ENCODE results near the gene WASHC4. TPM values are rescaled to one million over a fixed set of nuclear protein-coding genes. Genes with fewer than 3 reads are reported as not detected.
A peak's percentile ranks its signal among the peaks of the same experiment; 100 is the strongest.
"Not testable (repeated sequence)": the region's sequence is repeated elsewhere in the genome, so short reads cannot be mapped to it uniquely, and the experiment has no call there.

The WASHC4 gene
- total RNA-seq, 1 experiment from 2014 or later: 94.2 TPM

DNA sequence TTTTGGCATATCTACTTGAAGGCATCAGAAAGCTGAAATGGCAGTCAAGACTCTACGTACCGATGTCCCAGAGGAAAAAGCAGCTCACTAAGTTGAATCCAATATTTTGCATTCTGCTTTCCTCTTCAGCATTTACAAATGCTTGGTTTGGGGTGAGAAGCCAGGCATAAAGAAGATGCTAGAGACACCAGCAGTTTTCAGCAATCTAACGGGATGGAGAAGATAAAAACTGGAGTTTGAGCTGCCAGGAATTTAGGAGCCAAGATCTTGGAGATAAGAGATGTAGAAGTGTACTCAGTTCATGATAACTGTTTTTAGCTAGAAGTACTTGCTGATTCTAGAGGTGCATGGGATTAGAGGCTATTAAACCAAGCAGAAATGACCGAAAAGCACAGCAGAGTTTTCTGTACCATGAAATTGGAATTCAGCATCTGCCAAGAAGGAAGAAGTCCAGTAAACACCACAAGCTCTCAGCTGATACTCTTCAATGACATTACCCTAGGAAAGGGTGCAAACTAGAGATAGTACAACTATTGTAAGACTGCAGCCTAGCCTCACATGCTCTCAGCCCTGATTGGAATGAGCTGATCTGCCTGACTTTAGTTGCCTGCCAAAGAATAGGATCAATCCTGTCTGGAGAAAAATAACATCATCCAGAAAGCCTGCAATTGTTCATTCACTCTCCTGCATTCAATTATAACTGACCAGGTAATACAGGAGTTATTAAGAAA lies 15.9 kb upstream of the WASHC4 start:
- no peak for DNase-seq (ENCODE audit: extremely low read depth, low read depth)

DNA sequence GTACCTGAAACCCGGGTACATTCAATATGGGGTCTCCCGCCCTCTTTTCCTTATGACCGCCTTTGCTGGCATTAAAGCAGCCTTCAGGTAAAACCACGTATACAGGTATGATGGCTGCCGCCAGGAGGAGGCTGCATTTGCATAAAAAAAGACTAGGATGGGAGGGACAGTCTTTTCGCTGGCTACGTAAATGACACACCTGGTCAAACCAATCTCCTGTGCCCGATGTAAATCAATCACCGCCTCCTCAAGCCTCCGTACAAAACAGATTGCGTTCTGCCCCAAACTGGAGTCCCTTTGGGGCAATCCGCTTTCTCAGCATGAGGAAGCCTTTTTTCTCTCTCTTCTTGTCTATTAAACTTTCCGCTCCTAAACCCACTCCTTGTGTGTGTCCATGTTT lies 15.2 kb upstream of the WASHC4 start:
- DNase-seq (ENCODE audit: extremely low read depth, low read depth): no peak

DNA sequence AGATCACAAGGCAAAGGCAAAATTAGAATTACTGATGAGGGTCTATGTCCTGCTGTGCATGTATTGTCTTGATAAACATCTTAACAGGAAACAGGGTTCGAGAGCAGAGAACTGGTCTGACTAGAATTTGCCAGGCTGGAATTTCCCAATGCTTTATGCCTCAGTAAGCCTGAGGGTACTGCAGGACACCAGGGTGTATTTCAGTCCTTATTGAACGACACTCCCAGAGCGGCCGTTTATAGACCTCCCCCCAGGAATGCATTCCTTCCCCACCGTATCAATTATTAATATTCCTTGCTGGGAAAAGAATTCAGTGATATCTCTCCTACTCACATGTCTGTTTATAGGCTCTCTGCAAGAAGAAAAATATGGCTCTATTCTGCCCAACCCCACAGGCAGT lies 12.2 kb upstream of the WASHC4 start:
- DNase-seq (ENCODE audit: extremely low read depth, low read depth): not testable (repeated sequence)

DNA sequence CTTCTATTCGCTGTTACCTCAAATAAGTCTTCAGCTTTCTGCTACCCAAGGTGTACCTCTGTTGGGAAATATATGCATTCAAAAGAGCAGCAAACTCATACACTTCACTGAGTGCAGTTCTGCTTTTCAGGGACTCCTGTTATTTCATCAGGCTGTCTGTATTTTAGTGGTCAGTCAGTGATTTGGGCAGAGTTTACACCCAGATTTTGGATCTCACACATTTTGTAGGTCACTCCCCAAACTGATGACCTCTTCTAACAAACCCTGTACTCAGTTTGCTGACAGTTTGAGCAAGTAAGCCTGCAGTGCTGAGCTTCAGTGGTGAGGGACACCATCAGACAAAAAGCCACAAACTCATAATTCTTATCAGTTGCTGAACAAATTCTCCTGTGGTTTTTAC lies 8.2 kb upstream of the WASHC4 start:
- DNase-seq (ENCODE audit: extremely low read depth, low read depth): no peak

DNA sequence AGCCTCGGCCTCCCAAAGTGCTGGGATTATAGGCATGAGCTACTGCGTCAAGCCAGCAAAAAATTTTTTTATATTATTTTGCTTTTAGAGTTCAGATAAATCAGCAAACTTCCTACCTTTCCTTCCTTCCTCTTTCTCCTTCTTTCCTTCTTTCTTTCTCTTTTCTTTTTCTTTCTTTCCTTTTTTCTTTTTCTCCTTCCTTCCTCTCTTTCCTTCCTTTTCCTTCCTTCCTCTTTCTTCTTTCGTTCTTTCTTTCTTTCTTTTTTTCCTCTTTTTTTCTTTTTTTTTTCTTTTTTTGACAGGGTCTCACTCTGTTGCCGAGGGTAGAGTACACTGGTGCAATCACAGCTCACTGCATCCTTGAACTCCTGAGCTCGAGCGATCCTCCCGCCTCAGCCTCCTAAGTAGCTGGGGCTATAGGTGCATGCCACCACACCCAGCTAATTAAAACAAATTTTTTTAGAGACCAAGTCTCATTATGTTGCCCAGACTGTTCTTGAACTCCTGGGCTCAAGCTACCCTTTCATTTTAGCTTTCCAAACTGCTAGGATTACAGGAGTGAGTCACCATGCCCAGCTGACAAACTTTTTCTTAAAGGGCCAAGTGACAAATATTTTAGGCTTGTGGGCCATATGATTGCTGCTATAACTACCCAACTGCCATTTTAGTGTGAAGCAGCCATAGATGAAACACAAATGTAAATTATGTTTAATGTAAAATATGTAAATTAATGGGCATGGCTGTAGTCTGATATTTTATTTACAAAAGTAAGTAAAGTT lies 7.1 kb upstream of the WASHC4 start:
- DNase-seq (ENCODE audit: extremely low read depth, low read depth): no peak

DNA sequence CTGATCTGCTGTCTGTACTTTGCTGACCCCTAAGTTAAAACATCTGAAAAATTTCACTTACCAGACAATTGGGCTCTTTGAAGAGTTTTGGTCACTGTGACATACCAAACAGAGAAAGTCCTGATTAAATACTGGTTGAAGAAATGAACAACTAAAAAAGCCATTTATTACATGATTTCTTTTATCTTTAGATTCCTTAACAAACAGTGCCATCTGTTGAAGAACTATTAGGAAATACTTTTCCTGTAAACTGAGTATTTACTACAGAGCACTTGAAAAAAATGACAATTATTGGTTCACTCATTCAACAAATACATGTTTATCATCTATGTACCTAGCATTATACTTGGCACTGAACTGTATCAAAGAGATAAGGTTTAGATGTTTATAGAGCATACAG lies 6.5 kb upstream of the WASHC4 start:
- DNase-seq (ENCODE audit: extremely low read depth, low read depth): no peak

DNA sequence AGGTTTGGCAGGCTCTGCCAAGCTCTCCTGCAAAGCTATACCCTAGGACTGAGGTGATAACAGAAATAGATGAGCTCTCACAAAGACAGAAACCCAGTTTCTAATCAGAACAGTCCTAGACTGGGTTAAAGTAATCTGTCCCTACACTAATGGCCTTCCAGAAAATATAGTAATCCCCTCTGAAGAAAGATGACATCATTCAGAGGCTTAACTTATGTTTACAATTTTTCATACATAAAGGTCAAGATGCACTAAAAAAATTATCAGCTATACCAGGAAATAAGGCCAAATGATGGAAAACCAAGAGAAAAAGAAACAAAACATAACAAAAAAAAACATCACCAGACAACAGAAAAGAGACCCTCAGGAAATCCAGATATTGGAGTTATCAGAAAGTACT lies 4.9 kb upstream of the WASHC4 start:
- no peak for DNase-seq (ENCODE audit: extremely low read depth, low read depth)

DNA sequence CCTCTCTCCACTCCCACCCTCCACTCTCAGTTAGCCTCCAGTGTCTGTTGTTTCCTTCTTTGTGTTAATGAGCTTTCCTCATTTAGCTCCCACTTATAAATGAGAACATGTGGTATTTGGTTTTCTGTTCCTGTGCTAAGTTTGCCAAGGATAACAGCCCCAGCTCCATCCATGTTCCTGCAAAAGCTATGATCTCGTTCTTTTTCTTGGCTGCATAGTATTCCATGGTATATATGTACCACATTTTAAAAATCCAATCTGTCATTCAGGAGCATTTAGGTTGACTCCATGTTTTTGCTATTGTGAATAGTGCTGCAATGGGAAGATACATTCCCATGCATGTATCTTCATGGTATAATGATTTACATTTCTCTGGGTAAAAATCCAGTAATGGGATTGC lies 2.8 kb upstream of the WASHC4 start:
- no peak for DNase-seq (ENCODE audit: extremely low read depth, low read depth)

DNA sequence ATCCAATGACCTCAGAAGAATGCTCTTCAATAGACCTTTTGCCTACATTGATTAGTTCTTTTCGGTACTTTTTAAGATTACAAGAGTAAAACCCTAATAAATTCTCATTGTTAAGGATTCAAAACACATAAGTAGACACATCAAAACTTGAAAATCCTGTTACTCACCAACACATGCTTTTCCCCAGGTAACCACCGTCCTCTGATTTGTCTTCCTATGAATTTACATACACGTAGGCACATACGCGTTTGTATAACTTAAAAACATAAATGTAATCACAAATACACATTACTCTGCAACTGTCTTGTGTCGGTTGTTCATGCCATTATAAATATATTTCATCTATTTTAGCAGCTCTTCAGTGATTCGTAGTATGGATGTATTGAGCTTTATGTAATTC lies 910 bp upstream of the WASHC4 start:
- no peak for DNase-seq (ENCODE audit: extremely low read depth, low read depth)

DNA sequence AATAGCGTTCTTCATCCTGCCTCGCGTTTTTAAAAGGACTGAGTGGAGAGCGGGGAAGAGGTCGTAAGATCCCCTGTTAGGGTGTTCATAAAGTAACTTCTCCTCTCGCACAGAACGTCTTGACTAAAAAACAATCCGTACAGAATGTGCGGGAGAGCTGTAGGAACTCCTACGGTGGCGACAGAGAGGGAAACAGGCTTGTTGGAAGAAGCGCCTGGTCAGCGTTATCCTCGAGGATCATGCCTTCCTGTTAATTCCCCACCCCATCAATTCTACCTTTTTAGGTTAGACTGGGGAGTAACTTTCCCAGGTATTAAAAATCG lies 399 bp upstream of the WASHC4 start:
- peak; percentile 44 for DNase-seq (ENCODE audit: extremely low read depth, low read depth)

DNA sequence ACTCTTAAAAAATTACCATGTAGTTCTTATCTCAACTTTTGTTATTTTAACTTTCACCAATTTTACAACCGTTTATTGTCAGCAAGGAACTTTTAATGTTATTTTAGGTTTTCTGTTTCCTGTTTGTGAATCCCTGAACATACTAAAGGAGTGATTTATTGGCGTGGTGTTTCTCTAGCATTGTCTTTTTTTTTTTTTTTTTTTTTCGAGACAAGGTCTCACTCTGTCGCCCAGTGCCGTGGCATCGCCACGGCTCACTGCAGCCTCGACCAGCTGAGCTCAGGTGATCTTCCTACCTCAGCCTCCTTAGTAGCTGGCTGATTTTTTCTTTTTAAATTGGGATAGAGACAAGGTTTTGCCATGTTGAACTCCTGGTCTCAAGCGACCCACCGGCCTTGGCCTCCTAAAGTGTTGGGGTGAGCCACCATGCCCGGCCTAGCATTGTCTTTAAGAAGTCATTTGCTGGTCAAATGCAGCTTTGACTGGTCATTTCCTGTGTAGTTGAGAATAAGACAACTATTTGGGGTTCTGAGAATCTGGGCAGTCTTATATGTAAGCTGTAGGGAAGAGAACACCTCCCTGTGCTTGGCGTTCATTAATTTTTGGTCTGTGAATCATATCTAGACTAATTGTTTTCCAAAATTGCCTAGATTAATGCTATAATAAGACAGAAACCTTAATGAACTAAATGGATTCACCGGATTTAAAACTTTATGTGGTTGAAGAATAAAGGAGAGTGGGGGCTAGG lies 2.1 kb downstream of the WASHC4 start:
- no peak for DNase-seq (ENCODE audit: extremely low read depth, low read depth)

DNA sequence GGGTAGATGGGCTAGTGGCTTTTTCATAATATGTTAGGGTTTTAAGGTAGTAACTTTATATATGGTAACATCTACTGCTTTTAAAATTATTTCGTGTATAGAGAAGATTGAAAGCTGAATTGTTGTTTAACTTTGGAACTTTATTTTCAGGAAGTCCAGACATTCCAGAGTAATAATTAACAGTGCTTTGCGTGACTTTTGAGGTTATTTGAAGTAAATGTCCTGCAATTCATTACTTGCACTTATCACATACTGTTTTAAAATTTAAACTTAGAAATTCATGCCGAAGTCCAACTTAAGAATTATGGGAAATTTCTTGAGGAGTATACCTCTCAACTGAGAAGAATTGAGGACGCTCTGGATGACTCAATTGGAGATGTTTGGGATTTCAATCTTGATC lies 3.3 kb downstream of the WASHC4 start:
- DNase-seq (ENCODE audit: extremely low read depth, low read depth): no peak

DNA sequence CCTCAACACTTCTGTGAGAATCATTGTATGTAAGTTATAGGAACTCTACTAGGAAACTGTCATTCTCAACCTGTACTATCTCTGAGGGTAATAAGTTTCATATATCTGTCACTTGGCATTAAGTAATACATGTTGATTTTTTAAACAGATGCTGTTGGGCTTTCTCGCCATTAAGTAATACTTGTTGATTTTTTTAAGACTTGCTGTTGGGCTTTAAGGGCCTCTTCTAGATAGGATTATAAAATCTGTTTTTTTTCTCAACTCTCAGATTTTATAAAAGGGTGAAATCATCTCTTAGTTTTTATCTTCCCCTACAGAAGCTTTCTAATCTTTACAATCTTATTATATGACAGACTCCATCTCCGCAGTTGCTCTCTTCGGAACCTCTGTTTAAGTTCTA lies 5.6 kb downstream of the WASHC4 start:
- no peak for DNase-seq (ENCODE audit: extremely low read depth, low read depth)

DNA sequence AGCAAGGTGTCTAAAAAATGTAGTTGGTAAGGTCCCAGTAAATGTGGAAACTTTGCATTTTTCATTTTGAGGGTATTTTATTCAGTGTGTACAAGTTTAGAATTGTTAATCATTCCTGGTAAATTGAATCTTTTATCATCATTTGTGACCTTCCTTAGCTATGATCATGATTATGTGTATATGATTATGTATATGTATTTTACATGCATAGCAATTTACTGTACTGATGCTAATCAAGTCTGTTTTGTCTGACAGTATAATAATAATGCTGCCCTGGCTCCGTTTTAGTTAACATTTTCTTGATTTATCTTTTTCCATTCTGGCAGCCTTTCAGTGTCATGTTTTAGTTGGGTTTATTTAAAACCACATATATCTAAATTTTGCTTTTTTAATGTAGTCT lies 9.4 kb downstream of the WASHC4 start:
- no peak for DNase-seq (ENCODE audit: extremely low read depth, low read depth)

DNA sequence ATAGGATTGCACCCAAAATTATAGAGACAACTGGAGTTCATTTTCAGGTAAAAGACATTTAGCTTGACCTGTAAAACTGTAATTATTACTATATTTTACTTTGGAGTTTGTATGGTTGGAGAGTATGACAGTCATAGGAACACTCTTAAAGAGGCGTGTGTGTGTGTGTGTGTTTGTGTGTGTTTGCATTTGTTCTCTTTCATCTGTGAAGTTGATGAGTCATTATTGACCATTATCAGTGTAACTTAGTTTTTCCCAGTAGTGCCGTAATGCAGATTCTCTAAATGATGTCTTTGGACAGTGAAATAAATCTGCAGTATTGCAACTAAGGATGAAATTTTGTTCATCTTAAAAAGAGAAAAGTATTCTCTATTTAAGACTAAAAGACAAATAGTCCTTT lies 13.0 kb downstream of the WASHC4 start:
- DNase-seq (ENCODE audit: extremely low read depth, low read depth): peak; percentile 39

DNA sequence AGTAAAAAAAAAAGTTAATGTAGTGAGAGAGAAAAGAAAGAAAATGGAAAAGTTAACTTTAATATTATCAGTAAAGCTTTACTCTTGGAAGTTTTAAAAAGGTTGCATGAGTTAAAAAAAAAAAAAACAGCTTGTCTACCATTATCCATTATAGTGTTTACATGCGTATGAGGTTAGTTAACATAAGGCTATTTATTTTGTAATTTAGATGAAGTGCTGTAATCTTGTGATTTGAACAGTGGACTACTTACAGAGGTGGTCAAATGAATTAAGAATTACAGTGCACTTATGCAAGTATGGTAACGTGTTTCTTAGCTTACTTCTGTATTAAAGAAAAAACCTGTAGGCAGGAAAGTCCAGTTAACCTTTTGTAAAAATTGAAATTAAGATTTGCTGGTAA lies 30.7 kb downstream of the WASHC4 start:
- no peak for DNase-seq (ENCODE audit: extremely low read depth, low read depth)

DNA sequence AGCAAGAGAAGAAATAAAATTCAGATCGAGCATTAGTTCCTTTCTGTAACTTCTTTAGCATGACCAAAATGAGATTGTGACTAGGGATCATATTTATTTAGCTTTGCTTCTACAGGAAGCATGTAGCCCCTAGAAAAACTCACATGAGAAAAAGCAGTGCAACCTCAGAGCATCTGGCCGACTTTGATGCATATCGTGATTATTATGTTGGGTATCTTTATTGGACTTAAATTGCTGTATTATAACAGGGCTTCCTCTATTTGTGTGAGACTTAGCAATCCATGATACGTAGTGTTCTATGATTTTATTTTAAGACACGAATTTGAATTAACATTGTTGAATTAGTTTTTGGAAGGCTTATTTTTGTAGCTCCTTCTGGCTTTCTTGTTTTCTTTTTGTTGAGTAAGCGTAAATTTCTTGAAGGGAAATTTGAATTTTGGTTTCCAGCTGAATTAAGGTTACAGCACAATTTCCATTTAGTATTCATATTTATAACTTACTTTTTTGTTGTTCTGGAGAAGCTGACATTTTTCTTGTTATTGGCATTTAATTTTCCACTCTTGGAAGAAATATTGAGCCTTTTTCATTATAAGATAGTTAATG lies 33.9 kb downstream of the WASHC4 start:
- DNase-seq (ENCODE audit: extremely low read depth, low read depth): no peak

DNA sequence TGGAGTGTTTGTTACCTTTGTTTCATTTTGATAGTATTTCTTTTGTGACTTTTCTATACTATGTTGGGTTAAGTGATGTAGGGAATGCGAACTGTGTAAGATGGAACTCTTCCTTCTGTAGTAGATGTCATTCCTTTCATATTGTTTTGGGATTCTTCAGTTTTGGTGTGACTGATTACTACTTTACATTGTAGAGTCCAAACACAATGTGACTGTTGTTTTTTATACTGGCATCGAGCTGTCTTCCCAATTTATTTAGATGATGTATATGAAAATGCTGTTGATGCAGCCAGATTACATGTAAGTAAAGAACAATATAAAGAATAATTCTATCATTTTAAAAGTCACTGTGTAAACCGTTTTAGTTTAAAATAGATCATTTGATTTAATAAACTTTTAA lies 34.7 kb downstream of the WASHC4 start:
- DNase-seq (ENCODE audit: extremely low read depth, low read depth): no peak

DNA sequence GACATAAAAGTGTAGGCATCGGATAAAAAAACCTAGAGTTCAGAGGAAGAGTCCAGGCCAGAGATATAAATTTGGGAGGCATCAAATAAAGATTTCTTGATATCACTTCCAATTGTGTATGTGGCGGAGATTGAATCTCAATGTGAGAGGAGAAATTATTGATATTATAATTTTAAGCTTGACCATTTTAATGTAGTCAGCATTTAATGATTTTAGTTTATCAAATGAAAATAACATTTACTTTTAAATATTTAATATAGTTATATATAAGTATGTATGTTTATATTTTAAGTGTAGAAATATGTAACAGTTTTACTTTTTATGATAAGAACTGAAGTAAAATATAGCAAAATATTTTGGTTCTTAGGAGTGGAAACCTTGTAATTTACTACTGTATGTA lies 48.7 kb downstream of the WASHC4 start:
- no peak for DNase-seq (ENCODE audit: extremely low read depth, low read depth)

DNA sequence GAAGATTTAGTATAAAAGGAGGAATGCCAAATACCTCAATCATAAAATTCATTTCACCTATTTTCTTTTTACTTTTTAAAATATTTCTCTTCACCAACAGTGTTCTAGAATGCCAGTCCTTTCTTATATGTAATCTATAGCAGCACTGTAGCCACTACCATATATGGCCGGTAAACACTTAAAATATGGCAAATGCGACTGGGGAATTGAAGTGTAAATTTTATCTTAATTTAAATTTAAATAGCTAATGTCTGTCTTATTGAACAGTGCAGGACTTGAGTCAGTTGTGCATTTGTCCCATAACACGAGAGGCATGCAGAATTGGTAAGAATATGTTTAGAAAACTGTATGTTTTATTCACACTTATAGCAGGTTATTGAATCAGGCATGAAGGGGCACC lies 50.1 kb downstream of the WASHC4 start:
- no peak for DNase-seq (ENCODE audit: extremely low read depth, low read depth)

DNA sequence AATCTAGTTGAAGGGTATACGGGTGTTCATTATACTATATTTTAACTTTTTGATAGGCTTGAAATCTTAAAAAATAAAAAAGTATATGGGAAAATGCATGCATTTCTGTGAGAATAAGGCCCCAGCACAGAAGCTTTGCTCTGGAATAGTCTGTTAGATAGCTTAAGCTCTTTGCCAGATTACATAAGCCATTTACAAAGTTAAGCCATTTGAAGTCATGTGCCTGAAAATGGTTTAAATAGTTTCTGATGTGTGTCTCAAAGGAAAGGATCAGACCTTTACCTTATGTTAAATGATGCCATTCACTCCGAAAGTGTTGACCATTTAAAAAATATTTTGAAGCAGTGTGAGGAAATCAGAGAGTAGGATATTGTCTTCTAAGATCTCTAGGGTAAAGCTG lies 51.3 kb downstream of the WASHC4 start:
- no peak for DNase-seq (ENCODE audit: extremely low read depth, low read depth)

DNA sequence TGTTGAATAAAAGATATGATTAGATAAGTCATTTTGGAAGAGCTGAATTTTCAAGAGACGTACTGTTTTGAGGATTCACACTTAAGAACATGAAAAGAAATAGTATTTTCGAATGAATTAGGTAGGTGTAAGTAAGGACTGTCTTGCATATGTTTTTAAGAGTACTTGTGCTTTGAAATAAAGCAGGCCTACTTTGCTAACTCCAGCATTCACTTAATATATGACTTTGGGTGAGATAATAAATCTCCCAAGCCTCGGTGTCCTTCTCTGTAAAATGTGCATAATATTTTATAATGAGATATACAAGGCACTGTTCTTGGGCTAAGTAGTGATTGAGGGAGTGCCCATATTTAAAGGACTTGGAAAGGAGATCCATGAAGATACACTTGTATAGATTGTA lies 54.6 kb downstream of the WASHC4 start:
- no peak for DNase-seq (ENCODE audit: extremely low read depth, low read depth)

Measured in NCI-H460 (cell line).